ENCODE data around the gene UGT1A10.

The UGT1A10 gene

DNA sequence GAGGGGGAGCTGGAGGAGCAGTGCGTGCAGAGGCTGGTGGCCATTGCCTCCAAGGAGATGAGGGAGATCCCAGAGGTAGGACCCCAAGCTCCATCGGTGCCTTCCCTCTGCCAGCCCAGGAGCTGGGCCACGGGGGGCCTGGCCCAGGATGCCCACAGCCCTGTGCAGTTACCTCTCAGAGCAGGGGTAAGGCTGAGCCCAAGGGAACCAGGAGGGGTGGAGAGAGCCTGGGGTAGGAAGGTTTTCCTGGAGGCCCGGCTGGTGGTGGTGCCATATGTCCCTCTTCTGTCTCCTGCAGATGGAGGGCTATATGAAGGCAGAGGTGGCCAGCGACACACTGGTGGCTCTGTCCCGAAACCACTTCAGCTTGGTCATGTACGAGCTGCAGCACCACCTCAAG, 153.3 kb downstream of the UGT1A10 start:
- no peak for DNase-seq

DNA sequence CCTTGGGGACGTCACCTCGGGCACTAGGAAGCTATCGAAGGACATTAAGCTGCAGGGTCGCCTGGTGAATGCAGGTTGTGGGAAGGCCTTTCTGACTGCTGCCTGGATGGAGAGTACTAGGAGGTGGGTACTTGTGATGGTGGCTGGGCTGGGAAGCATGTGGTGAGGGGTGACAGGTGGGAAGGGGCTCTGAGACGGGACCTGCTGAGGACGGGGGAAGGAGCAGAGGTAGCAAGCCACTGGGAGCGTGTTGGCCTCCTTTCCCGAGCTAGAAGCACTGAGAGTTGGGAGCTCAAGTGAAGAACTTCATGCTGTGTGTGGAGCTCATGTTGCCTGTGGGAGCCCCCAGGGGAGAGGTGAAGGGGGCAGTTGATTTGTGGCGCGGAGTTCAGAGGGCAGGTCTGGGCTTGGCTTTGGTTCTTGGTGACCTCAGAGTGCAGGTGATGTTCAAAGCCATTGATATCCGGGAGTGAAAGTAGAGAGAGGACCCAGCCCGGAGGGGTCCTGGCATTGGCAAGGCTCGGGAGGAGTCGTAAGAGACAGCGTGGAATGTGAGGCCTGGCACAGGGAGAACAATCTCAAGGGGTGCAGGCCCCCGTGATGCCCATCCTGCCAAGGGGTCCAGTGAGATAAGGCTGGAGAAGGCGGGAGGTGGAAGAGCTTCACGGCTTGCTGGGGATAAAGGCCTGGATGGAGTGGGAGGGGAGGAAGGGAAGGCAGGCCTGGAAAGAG, 155.1 kb downstream of the UGT1A10 start:
- no peak for DNase-seq

DNA sequence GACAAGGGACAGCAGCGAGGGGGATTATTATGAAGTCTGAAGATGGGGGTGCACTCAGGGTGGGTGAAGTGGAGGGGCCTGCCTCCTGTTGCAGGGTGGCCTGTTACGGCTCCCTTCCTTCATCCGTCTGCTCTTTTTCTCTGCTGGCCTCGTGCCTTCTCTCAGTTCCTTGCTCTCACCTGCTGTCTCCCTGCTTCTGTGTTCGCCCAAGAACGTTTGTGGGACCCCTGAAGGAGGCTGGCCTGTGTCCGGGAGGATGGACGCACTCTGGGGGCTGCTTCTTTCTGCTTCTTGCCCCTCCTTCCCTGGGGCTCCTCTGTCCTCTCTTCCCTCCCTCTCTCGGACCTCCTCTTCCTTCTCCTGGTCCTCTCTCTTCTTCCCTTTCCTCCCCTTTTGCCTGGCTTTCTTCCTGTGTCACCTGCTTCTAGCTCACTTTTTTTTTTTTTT, 155.7 kb downstream of the UGT1A10 start:
- DNase-seq: no peak

GRCh38 chr2:233792720-233793119, 156.5 kb downstream of the UGT1A10 start:
- DNase-seq: no peak

DNA sequence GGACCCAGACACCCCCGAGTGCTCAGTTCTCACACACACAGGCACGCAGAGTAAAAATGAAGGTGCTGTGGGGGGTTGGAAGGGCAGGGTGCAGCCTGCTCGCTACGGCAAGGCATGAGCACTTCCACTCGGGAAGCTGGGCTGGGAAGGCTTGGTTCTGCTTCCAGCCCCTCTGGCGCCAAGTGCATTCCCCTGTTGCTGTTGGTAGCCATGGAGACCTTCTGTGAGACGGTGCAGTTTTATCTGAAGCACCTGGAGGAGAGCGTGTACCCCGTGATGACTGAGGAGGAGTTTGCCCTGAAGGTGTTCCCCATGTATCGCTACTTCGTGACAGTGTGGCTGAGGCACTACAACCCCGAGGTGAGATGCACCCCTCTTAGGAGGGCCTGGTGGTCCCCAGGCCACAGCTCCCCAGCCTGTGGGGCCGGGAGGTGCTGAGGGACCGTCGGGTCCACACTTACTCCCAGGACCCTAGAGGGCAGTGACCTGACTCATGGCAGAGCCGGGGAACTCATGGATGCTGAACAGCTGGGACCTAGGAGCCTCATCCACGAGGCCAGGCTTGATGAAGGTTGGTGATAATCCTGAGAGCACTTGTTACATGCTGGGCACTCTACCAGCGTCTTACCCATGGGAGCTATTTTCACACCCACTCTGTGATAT, 157.3 kb downstream of the UGT1A10 start:
- no peak for DNase-seq

GRCh38 chr2:233794128-233794658, 157.9 kb downstream of the UGT1A10 start:
- DNase-seq: no peak

GRCh38 chr2:233795735-233796171, 159.5 kb downstream of the UGT1A10 start:
- no peak for DNase-seq

- DNase-seq: no peak
Measured at GRCh38 chr2:233796254-233796653, 160.0 kb downstream of the UGT1A10 start.

DNA sequence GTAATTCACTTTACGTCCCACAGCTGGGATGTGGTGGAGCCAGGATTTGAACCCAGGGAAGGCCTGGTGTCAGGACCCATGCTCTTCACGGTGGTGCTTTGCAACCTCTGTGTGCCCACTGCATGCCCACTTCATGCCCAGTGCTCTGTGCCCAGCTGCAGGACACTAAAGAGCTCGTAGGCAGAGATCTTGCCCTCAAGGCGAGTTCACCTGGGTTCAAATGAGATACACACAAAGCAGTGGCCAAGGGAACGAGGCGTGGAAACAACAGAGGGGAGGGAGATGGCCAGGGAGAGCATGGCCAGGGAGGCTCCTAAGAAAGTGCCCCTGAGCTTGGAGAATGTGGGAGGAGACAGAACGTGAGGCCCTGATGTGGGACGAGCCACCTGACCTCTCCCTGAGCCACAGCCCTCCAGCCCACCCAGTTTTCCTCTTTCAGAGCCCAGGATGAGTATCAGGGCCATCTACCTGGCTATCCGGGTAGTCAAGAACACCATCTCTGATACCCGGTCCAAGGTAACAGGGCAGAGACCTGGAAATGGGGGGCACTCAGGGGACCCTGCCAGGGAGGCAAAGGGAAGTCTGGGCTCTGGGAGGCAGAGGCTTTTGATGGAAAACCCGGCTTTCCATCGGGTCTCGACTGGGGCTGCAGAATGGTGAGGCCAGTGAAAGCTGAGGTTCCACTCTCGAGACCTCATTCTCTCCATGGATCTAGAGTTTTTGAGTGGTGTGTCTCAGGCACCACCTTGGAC, 162.3 kb downstream of the UGT1A10 start:
- DNase-seq: no peak

DNA sequence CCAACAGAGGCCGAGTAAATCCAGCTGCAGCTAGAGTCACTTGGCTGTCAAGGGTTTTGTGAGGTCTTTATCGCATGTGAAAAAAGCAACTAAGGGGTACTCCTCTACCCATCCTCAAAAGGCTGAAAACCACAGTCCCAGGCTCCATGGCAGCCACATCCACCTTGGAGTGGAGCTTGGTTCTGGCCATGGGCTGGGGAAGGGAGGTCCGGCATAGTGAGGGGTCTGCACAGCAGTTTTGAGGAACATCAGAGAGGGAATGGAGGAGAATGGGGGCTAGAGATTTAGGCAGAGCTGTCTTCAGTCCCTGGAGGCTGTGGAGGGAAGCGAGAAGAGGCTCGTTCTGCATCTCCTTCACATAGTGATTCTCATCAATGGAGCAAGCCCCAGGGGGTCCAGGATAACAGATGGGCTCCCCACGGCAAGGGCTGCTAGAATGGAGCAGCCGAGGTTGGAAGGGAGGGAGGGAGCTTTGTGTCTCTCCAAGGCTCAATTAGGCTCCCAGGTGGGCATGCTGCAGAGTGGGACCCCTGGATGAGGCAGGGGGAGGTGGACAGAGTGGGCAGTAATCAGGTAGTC, 162.9 kb downstream of the UGT1A10 start:
- peak; percentile 55 for DNase-seq

- DNase-seq: no peak
Measured at GRCh38 chr2:233799716-233800115, 163.5 kb downstream of the UGT1A10 start.

DNA sequence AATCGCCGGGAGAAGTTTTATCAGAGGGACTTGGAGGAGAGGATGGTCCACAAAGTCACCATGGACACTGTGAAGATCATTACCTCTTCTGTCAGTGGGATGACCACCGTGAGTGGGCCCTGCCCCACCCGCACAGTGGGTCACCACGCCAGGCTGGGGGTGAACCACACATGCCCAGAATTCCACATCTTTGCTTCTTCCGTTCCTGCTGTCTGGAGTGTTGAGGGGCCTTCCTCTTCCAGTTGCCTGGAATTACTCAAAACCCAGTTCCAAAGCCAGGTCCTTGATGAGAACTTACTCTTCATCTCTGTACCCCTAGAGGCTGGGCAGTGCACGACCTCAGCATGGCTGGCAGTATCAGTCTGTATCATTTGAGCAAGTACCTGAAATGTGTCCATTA, 164.0 kb downstream of the UGT1A10 start:
- DNase-seq: no peak

GRCh38 chr2:233801357-233802131, 165.3 kb downstream of the UGT1A10 start:
- no peak for DNase-seq

DNA sequence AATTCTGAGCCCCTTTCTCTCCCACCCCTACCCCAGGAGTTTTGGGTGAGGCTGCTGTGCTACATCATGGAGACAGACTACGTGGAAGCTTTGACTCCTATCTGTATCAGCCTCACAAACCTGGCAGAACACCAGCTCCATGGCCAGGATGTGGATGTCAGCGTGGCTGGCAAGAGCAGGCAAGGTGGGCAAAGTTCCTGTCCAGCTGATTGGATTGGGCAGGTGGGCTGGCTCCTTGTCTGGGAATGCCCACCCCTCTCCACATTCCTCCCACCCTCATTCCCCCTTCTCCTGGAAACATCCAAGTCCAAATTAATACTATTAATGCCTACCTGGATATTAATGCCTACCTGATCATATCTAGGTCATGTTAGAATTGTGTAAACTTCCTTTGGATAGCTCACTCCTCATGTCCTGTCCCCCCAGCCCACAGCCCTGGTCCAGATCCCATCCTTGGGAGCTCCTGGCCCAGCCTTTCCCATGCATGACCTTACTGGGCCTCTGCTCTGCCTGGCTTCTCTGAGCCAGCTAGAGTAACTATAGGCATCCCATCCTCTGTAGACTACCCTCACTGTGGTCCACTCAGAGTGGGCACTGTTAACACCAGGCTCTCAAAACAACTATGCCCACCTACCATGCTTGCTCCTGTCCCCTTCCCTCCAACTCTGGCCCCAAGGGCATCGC, 166.0 kb downstream of the UGT1A10 start:
- no peak for DNase-seq

GRCh38 chr2:233803292-233803911, 167.2 kb downstream of the UGT1A10 start:
- no peak for DNase-seq

DNA sequence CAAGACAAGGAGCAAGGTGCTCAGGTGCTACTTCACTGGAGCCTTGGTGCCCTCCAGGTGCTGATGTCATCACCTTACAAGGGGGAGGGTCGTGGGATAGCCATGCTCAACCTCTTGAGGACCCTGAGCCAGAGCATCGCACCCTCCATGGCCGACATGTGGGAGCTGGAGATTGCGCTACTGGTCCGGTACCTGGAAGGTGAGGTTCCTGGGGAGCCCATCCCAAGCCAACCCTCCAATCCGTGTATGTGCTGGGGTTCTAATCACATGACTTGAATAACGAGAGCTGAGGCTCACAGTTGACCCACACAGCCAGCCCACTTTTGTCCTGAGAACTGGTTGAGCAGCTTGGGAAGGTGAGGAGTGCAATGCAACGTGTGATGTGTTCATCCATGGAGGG, 167.7 kb downstream of the UGT1A10 start:
- no peak for DNase-seq

DNA sequence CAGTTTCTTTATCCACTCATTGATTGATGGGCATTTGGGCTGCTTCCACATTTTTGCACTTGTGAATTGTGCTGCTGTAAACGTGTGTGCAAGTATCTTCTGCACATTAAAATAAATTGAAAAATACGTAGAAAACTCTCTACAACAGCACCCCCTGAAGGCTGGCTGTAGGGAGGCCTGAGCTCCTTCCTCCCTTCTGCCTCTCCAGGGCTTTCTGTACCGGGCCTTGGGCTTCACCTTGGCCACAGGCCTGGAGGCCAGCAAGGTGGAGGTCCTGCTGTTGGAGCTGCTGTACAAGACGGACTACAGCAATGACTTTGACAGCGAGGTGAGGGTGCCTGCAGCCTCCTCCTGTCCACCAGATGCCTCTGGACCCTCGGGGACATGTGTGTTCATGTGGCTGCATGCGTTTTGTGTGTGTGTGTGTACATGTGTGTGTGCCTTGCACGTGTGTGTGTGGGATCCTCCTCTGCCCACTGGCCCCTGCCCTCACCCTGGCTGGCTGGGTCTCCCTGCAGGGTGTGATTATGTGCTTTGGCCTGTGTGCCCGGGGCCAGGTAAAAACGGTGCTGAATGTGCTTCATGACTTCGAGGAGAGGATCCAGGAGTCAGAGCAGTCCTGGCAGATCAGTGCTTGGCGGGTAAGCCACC, 171.1 kb downstream of the UGT1A10 start:
- no peak for DNase-seq

DNA sequence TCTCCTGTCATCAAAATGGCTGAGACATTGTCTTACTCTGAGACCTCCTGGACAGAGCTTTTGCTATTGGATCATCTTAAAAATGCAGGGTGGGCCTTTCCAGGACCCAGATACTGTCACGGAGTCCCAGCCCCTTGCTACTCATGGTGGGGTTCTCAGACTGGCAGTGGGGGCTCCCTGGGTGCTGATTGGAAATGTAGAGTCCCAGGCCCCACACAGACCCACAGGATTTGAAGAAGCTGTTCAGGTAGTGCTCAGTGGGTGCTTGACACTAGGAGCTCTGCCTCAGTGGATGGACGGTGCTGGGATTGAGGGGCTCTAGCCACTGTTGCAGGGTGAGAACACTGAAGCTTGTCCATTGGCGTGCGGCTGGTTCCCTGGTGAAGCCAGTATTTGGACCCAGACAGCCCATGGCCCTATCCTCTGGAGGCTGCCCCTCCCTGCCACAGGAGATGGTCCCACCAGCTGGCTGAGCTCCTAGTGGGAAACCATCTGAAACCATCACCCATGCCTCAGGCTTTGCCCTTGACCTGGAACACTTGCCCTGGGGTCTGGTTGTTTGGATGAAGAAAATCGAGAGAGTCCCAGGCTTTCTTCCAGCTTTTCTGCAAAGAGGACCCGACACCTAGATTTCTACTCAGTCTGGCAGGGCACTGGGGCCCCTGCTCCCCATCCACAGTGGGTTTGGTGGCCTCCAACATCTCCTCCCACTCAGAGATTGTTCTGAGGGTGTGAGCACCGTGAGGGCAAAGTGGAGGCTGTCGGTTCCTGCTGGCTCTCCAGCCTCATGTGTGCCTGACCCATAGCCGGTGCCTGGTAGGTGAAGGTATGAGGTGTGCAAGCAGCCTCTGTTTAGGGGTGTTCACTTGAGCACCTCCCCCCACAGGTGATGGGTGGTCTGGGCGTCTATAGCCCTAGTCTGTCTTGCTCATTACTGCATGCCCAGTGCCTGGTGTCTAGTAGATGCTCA, 172.0 kb downstream of the UGT1A10 start:
- DNase-seq: no peak

DNA sequence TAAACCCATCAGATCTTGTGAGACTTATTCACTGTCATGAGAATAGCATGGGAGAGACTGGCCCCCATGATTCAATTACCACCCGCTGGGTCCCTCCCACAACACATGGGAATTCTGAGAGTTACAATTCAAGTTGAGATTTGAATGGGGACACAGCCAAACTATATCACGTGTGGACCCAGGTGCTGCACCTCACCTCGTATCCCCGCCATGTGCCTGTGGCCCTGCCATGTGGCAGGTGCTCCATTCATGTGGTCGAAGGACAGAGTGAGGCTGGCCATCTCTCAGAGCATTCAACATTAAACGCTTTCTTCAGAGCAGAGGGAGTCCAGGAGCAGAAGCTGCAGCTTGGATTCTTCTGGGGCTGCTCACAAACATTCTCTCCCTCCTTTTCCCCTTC, 174.1 kb downstream of the UGT1A10 start:
- DNase-seq: no peak

All from NCI-H2171 treated with DMSO at 0.1 percent for 48 hours (cell line).